RKO (cell line): ENCODE results near the gene ADAMTS2.

Experiments
- DNase-seq: peaks from one replicate; pipeline ENCODE4 v3.0.0-alpha.2; 2016; ENCODE audit warnings: low spot score

The ADAMTS2 gene

DNA sequence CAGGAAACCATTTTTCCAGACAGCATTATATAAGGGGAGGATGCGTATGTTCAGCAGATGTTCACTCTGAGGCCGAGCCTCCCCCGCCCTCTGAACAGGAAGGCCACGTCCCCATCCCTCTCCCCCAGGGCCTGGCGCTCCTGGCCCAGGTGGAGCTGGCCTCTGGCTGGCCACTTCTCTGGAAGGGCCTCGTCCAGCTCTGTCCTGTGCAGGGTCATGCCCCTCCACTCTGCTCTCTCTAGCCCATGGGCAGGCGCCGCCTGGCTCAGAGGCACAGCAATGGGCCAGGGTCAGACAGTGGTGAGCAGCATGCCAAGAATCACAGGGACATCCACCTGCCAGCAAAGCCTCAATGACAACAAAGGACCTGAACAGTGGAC, 34.2 kb downstream of the ADAMTS2 start:
- no peak for DNase-seq

GRCh38 chr5:179310439-179311090, 34.7 kb downstream of the ADAMTS2 start:
- DNase-seq = no peak

DNA sequence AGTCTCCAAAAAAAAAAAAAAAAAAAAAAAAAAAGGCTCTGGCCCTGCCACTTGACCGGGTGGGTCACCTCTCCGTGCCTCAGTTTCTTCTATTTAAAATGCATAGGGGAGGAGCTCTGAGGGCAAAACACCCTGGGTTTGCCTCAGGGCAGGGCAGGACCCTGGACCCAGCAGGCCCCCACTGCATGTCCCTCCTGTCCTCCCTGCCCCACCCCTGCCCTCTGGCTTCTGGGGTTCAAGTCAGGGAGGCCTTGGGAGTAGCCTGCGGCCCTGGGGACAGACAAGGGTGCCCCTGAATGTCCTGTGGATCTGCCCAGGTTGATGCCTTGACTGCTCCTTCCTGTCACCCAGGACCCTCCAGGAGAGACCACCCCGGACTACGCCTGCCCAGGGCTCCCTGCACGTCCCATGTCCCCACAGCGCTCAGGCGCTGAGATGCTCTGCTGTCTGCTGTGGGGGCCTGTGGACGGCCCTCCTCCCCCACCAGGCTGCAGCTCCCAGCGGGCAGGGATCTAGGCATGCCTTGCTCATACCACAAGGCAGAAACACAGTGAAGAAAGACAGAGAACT, 35.4 kb downstream of the ADAMTS2 start:
- DNase-seq = no peak

DNA sequence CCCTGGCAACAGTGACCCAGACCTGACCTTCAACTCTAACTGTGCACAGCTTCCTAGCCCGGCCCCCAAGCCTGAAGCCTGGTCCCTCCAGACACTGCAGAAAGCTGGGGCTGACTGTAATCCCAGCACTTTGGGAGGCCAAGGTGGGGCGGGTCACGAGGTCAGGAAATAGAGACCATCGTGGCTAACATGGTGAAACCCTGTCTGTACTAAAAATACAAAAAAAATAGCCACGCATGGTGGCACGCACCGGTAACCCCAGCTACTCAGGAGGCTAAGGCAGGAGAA, 35.9 kb downstream of the ADAMTS2 start:
- no peak for DNase-seq

DNA sequence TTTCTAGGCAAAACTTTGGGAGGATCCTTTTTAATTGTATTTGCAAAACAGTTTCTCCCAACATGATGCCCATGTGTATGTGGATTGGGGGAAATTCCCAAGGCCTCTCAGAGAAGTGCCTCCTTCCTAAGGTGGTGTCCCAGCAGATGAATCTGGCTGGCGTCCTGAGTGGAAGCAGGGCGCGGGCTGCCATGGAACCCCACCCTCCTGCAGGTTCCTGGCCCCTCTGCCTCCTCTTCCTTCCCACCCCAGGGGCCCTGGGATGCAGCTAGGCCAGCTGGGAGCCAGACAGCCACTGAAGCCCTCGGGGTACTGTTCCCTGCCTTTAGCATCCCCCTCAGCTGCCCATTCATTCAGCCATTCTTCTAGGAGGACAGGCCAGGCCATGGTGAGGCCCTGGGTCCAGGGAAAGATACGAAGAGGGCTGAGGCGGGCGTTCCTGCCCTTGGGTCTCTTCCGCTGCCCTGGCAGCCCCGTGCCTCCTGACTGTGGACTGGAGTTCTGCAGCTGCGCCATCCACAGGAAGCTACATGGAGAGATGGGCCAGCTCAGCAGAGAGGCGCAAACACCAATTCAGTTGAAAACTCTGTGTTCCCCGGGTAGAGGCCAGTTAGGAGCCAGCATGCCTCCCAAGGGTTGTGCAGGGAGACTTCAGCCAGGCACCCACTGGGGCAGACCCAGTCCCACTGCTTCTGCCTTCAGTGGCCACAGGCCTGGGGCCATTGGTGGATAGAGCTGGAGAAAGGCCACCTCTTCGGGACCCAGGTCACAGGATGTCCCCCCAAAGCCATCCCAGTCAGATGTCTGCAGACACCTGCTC, 36.5 kb downstream of the ADAMTS2 start:
- no peak for DNase-seq

- DNase-seq = no peak
These were observed 37.3 kb downstream of the ADAMTS2 start for GRCh38 chr5:179307931-179308471.

DNA sequence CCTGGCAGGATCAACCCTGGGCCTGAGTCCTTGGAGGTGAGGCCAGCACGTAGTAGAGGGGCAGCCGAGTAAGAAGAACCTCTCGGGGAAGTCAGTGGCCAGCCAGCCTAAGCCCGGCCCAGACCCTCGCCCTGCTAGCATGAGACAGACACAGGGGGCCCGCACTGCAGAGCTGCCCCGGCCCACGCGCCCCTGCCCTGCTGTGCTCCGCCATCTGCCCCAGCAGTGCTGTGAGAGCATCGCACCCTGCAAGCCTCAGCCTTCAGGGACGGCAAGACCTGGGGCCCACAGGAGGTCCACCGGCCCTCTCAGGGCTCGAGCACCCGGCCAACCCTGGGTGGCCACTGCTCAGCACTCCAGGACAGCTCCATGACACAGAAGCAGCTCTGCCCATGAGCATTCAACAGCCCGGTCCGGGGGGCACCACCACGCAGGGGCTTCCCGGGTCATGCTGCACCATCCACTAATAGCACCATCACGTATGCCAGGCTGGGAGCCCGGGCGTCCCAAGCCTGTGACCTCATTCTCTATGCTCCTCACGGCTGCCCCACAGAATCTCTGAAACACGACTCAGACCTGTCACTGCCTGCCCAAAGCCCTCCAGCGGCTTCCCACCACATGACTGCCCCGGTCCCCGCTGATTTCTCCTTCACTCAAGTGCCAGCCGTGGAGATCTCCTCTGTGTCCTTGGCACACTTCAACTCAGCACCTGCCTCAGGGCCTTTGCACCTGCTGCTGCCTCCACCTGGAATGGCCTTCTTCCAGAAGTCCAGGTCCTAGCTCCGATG, 38.1 kb downstream of the ADAMTS2 start:
- no peak for DNase-seq

GRCh38 chr5:179306191-179307012, 38.9 kb downstream of the ADAMTS2 start:
- no peak for DNase-seq

GRCh38 chr5:179304871-179305270, 40.4 kb downstream of the ADAMTS2 start:
- no peak for DNase-seq

- peak; percentile 17 for DNase-seq
These were observed 40.8 kb downstream of the ADAMTS2 start for GRCh38 chr5:179304466-179304865.

DNA sequence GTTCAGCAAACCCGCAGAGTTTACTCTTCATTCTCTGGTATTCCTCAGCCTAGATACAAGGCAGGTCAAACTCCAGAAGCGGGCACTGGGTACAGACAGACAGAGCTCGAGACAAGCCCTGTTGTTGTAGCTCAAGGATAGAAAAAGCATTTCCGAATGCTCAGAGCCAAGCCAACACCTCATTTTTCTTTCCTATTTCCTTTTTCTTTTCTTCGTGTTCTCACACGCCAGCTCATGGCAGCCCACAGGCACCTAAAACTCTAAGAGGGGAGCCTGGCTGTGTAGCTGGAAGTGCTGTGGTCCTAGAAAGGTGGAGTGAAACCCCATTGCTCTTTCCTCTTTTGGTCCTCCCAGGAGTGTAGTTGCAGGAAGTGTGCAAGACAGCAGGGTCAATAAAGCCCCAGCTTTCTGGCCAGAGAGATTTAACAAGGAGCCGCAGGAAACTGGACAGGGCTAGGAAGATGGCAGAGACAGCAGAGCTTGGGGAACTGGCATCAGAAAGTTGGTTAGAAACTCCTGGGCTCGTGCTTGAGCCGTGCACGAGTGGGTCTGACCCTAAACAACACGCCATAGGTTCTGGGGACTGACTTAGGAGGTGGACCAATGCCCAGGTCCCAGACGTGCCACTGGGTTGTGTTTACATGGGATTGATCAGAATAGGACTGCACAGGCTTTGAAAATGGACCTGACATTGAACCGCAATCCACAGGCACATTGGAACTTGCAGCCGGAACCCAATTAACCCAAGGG, 41.6 kb downstream of the ADAMTS2 start:
- DNase-seq = no peak

GRCh38 chr5:179302499-179303185, 42.6 kb downstream of the ADAMTS2 start:
- no peak for DNase-seq

DNA sequence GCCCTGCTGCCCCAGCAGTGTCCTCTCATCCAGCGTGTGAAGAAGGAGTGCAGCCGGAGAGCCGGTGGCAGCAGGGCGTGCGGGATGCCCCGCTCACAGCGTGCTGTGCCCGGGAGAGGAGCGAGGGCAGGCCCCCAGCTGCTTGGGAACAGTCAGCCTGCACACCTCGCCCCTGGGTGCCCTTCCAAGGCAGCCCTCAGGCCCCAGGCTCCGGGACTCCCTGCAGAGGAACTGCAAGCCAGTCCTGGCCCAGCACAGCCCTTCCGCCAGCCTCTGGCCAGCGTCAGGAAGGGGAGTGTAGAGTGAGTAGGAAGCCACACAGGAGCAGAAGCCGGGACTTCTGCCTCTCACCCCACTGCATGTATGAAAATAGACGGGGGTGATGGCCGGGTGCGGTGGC, 43.5 kb downstream of the ADAMTS2 start:
- no peak for DNase-seq

DNA sequence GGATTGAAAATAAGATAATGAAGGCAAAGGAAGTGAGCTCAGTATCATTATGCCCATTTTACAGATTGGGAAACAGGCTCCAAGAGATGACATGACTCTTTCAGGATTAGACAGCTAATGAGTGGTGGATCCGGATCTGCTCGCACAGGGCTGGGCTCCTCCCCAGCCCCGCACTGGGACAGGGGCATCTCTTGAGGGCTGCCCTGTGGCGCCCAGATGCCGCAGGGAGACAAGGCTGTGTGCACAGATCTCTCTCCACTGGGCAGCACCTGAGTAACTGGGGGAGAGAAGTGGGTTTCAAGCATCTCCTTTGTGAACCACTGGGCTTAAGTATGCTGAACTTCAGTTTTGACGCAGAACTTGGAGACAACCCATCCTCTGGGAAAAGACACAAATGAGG, 43.9 kb downstream of the ADAMTS2 start:
- no peak for DNase-seq

DNA sequence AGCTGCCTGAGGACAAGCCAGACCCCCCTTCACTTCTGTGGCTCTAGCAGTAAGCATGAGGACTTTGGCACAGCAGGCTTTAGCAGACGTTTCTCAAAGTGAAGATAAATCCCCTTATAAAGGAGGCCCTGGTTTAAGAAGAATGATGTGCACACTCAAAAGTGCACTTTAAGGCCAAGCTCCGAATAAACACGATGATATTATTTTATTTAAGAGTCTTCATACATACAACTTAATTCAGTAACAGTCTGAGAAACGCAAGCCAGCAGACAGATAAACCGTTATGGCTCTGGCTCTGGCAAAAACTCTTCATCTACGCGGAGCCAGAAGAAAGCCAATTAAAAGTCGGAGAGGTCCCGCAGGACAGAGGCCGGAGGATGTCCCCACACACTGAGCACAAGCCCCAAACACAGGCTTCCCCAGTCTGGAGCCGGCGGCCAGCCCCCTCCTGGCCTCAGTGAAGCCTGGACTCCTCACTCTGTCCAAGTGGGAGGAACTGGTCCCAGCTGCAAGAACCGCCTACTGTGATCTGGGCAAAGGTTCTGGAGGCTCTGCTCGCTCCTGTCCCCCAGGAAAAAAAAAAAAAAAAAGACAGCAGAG, 44.6 kb downstream of the ADAMTS2 start:
- DNase-seq = no peak

- no peak for DNase-seq
These were observed 46.9 kb downstream of the ADAMTS2 start for GRCh38 chr5:179298181-179298993.

DNA sequence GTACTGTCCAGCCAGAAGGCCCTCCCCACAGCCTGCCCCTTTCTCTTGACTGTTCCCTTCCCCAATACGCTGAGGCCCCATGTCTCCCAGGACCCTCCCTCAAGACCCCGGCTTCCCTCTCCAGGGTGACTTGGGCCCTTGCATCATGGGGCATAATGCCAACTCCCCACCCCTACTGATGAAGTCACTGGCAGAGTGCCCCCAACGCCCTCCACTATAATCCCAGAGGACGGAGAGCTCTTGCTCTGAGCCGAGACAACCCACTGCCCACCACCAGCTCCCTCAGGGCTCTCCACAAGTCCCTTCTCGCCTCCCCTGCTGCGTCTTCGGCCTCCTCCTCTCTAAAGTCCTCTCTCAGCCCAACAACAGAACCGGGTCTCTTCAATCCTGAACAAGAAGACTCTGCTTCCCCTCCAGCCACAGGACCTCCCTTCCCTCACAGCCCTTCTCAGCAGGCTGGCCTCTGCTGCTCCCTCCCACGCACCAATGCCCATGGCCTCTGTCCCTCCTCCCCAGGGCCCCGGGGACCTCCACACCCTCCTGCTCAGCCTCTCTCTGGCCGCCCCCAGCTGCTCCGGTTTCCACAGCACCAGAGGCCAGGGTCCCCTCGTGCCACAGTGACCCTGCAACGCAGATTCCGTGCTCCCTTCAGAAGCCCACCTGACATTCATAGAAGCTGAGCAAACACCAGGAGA, 47.6 kb downstream of the ADAMTS2 start:
- no peak for DNase-seq

GRCh38 chr5:179297026-179297425, 48.2 kb downstream of the ADAMTS2 start:
- no peak for DNase-seq
